Measurements from ENCODE around the gene CYB561D1.

The CYB561D1 gene

DNA sequence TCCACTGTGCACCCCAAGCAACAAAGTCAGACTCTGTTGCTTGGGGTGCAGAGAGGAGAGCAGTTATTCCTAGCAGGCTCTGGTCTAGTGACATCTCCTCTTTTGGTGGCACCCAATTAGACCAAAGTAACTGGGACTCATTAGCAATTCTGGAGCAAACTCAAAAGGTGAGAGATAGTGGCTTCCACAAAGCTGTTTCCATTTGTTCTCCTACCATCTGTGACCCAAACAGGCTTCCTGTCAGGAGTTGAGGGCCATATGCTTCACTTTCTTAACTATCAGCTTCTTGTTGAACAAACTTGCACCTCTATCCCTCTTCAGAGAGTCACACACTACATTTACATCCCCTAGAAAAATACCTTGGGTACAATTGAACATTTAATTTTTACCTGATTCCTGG is 11.7 kb upstream of the CYB561D1 start:
- DNase-seq: no peak

DNA sequence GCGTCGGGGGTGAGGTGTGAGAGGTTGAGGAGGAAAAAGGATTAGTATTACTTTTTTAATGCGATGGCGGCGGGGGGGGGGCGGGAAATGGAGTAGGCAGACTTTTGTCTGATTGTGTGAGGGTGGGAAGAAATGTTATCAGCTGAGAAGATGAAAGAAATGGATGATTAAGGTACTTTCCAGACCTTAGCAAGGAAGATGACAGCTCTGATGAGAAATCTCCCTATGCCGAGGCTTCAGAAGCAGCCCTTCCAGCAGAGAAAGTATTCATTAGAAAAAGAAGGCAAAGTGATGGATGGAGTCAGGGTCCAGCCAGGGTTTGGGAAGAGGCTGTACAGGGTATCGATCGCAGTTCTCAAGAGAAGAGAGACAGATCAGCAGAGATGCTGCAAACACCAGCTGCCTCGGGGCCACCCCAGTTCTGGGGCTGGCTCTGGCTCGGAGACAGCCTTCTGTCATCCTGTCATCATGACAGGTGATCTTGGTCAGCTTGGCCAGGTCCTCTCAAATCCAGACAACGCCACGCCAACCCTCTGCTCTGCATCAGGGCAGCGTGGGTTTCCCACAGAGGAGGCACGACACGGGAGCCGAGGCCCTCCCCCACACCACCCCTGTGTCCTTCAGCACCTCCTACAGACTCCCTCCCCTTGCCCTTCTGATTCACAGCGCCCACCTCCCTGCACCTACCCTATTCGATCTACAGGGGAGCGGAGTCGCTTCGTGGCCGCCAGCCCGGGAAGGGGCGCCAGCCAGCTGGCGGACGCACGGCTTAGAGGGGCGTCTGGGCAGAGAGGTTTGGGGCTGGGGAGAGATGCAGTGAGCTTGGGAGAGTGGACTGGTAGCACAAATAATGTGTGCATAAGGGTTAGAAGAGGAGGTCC is 10.9 kb upstream of the CYB561D1 start:
- DNase-seq: peak in 1 of 2 experiments; percentile 44

DNA sequence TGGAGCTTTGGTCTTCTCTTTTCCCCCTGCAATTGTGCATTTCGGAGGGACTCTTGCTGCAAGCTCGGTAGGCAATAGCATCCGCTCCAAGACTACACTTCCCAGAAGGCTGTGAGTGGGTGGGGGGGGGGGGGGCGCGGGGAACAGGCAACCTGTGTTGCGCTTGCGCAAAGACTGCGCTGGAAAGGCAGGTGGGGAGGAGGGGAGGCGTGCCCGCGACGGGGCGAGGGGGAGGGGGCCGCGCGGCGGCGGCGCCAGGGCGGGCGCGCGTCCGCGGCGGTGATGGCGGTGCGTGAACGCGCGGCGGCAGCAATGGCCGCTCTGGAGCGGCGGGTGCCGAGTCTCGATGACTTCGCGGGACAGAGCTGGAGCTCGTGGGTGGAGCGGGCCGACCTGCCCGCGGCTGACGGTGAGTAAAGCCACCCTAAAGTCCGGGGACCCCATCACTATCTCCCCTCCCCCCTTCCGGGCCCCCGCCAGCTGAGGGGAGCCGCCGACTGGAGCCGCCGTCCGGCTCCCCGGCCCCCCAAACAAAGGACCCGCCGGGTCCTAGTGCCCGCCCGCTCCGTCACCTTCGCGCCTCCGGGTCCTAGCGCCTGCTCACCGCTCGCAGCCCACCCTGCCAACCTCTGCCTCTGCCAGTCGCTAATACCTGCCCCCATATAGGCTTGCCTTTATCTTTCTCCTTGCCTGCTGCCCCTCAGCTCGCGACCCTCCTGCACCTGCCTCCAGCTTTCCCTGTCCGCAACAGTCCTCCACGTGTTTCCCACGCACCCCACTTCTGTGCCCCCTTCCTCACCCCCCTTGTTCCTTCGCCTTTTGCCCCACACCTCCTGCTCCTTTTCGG is 10.0 kb upstream of the CYB561D1 start, which contains the start of gene ATXN7L2:
TSS of gene ATXN7L2 (plus strand) at position 234 of the 847 bp plus-strand sequence. CDS start at position 283, 49 bp downstream.
- peak; percentile 88 to 89 for DNase-seq

DNA sequence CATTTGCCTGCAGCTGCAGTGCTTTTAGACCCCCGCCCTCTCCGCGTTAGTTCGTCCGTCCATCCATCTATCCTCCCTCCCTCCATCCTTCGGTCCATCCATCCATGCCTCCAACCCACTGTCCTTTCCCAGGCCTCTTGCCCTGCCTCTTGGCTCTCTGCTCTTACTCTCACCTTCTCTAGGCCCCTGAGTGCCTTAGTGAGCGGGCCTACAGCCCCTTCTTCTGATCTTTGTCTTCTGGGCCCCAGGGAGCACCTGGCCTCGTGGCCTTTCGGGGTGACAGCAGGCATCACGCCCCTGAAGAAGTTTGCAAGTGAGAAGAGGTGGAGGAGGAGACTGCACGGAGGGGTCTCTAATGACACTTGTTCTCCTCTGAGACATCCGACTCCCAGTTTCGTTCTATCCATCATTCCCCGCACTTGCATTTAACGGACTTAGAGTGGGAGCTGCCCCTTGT is 9.3 kb upstream of the CYB561D1 start:
- peak in 1 of 2 experiments; percentile 30 for DNase-seq

DNA sequence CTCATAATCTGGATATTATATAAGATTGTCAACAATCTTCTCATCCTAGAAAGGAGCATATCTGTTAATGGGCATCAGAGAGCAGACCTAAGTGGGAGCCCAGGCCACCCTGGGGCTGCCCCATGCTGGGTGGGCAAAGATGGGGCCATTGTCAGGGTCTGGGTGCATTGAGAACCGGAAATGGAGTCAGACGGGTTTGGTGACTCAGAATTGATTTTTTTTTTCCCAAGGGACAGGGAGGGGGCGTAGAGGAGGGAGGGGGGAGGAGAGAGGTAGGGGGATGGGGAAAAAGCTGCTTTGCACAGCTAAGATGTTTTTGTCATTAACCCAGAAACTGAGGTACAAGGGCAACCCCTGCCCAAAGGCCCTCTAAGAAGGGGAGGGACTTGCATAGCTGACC is 8.9 kb upstream of the CYB561D1 start:
- no peak for DNase-seq

DNA sequence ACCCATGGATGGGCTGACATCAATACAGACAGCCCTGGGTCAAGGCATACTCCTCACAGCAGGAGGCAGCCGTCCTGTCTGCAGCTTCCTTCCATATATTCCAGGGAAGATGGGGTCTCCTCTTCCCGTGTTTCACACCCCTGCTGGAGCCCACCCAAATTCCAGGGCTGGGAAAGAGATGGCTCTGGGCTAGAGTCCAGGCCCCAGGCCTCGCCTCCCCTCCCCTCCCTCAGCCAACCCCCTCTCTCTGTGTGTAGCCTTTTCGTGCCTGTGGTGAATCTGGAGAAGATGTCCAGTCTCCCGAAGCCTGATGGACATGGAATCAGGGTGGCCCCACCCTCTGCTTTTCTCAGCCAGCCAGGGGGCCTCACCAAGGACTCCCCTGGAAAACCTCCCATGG is 6.6 kb upstream of the CYB561D1 start:
- no peak for DNase-seq

DNA sequence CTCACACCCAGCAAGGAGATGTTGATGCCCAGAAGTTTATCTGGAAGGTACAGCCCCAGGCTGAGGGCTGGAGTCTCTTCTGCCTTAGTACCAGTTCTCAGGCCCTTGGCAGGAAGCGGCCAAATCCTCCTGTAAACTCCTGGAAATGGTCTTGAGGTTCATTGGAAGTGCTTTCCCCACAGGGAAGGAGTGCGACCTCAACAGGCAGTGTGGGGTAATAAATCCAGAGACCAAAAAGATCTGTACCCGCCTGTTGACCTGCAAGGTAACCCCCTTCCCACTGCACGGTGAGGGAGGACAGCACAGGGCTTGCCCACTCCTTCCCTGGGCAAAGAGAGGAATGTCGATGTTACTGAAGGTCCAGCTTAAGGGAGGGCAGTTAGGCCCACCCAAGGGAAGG is 5.7 kb upstream of the CYB561D1 start:
- no peak for DNase-seq

DNA sequence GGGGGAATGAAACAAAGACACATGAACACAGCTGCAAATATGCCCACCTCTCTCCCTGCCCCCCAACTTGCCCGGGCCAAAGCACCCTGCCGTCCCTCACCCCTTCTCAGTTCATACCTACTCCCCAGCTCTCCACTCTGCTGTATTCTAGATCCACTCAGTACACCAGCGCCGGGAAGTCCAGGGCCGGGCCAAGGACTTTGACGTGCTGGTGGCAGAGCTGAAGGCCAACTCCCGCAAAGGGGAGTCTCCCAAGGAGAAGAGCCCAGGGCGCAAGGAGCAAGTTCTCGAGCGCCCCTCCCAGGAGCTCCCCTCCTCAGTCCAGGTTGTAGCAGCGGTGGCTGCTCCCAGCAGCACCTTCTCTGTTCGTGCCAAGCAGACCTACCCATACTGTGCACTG is 5.2 kb upstream of the CYB561D1 start:
- DNase-seq: no peak

DNA sequence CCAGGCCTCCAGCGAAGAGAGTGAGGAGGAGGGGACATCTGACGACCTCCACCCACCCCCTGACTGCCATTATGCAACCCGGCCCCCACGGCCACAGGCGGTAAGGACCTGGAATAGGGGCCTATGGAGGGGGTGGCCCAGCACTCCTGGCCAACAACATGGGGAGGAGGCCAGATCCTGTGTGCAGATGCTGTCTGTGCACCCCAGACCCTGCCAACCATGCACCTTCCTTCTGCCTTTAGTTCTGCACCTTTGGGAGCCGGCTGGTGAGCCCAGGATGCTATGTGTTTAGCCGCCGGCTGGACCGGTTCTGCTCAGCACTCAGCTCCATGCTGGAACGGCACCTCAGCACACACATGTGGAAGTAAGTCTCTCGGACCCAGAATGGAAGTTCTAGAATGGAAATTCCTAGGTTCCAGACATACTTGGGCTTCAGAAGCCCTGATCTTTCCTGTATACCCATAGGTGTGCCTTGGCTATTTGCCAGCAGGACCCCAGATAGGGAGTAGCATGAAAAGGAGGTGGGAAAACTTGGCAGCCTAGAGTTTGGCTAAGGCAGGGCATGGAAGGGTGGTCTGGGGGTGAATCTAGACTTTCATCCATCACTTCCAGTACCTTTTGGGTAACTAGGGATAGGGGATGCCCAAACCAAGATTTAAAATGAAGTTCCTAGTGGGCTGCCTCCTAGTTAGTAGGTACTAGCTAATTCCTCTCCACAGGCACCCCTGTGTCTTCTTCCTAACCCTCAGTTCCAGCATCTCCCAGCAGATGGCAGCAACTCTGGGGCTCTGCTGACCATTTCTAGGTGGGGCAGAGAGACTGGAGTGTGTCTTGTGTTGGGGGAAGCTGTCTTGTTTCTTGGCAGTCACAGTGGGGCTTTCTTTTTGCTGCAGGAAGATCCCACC is 3.6 kb upstream of the CYB561D1 start:
- peak; percentile 74 to 79 for DNase-seq

DNA sequence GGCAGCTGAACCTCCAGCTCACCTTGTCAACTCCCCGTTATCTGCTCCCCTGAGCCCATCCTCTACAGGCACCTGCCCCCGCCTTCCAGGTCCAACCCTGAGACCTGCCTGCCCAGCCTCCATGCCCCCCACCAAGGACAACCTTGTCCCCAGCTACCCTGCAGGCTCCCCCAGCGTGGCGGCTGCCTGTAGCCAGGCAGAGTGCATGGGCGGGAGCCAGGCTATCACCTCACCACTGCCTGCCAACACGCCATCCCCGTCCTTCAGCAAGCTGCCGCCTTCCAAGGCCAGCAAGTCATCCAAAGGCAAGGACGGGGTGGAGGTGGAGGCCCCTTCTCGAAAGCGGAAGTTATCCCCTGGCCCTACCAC is 3.0 kb upstream of the CYB561D1 start:
- DNase-seq: no peak

DNA sequence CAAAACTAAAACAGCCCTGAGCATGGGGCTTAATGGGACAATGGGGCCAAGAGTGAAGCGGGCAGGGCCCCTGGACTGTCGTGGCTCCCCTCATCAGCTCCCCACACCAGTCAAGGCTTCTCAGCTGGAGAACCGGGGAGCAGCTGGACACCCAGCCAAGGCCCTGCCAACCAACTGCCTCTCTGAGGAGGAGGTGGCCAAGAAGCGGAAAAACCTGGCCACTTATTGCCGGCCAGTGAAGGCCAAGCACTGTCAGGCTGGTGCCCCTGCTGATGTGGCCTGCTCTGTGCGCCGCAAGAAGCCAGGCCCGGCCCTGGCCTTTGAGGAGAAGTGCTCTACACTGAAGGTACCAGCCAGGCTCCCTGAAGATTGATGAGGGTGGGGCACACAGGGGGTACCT is 2.5 kb upstream of the CYB561D1 start:
- no peak for DNase-seq

DNA sequence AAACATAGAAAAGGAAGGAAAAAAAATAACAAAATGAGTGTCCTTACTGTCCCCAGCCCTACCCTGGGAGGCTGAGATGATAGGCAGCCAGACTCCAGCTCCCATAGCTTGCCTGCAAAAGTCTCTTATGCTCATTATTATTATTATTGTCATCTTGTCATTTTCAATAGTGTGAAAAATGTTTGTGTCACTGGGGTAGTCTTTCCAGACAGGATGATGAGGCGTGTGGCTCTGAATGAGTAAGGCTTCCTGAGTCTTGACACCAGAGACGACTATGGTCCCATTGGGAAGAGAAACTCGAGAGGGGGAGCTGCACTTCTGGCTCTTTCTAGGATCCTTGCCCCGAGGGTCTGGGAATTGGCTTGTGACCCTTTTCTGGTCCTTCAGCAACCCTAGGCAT is 1.1 kb upstream of the CYB561D1 start:
- DNase-seq: no peak

DNA sequence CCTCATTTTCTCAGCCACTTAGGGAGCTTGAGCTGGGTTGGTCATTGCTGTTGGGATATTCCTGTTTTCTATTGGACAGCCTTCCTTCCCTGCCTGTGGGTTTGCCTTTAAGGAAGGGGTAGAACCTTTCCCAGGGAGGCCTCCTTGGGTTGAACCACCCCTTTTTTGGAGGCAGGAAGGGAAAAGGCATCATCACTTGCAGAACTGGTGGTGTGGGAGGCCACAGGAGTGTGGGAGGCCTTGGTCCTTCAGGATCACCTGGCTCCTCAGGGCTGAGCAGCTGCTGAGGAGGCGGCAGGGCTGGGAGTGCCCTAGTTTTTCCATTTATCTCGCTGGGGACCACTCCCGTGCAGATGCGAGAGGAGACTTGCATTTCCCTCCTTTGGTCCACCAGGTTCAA is 667 bp upstream of the CYB561D1 start:
- DNase-seq: no peak

DNA sequence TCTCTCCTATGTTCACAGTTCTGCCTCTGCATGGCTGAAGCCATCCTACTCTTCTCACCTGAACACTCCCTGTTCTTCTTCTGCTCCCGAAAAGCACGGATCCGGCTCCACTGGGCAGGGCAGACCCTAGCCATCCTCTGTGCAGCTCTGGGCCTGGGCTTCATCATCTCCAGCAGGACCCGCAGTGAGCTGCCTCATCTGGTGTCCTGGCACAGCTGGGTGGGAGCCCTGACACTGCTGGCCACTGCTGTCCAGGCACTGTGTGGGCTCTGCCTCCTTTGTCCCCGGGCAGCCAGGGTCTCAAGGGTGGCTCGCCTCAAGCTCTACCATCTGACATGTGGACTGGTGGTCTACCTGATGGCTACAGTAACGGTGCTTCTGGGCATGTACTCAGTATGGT is 1.8 kb downstream of the CYB561D1 start:
- no peak for DNase-seq

DNA sequence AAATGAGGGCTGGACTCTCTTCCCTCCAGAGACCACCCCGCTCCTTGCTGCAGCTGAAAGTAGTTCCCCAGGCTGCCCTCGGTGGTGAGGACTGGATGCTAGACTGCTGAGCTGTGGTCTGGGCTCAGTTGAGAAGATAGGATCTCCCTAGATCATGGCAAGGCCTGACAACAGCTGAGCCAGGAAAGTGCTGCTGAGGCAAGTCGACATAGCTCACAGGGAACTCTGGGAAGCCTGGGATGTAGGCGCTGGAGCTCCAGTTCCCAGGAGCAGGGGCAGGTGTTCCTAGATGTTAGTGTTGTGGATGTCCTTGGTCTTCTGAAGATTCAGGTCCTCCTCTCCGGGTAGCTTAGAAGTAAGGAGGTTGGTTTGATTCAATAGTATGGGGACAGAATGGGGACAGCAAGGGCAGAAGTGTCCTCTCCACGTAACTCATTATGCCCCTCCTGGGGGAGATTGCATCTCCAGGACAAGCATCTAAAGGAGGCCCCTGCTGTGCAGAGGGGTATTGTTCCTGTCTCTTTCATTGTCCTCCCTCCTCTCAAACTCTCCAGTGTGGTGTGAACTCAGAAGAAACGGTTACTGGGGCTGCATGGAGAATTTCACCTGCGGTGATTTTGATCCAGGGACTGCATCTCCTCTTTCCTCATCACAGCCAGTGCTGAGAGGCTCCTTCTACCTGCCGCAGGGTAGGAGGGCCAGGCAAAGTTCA is 3.7 kb downstream of the CYB561D1 start:
- DNase-seq: no peak

DNA sequence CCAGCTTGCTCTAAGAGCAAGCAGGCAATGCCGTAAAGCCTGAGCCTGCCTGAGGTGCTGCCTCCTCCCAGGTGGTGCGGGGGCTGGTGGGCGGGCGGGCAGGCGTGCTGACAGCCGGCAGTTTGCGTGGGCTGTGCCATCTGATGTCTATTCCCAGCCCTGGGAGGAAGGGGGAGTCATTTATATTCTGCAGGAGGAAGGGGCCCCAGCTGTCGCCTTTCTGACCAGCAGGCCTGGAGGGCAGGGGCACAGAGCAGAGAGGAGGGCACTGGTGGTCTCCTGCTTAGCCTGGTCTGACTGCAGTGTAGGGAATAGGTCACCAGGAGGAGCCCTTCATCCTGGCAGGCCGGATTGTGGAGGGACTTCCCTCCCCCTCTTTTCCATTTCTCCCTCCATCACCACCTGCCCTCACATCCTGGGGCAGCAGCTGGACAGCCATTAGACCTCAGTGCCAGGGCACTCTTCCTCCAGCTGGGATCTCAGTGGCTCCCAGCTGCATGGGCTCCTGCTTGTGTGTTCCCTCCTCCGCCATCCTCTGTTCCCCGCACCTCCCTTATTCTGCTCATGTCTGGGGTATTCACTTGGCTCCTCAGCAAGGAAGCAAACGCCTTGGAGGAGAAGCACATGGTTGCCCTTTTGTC is 4.4 kb downstream of the CYB561D1 start:
- DNase-seq: peak; percentile 38 to 51

DNA sequence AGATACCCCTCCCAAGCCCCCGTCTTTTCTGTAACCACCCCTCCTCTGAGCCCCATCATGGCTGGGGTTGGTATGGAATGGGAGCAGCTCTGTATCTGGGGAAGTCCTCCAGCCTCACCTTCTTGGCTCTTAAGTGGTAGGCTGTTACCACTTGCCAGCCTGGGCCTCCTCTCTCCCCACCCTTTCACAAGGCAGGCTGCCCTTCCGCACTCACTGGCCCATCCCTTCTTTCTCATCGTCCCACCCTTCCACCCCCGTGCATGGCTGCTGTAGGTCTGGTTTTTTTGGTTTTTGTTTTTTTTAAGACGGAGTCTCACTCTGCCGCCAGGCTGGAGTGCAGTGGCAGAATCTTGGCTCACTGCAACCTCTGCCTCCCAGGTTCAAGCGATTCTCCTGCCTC is 5.2 kb downstream of the CYB561D1 start:
- DNase-seq: no peak

DNA sequence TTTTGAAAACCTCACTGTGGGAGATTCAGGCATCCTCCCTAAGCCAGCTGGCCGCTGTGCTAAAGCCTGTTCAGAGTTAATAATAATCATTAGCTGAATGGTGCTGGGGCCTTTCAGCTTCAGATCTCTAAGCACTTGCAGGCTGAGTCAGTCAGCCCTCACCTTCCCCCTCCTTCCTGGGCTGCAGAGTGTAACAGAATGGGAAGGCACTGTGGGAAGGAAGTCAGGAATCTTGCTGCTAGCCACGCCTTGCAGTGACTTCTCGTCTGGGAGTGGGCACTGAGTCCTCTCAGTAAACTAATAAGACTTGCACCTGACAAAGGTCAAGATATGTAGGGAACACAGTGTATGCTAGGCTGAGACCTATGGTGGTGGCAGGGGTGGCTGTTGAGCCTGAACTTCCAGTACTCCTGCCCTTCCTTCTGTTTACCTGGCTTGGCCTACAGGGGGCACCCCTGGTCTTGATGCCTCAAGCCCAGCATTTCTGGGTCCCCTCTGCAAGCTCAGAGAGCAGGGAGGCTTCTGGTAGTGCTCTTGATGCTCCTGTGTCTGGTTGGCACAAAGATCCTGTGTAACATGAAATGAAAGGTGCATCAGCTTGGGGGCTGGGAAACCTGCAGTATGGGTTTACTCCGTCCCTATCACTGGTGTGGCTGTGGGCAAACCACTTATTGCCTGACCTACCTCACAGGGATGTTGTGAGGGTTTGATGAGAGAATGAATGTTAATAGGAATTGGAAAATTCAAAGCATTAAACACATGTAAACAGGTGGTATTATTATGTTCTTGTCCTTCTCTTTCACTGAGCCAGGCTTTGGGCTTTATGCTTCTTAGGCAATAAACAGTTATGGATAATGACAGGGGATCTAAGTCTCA is 6.0 kb downstream of the CYB561D1 start:
- peak; percentile 75 to 77 for DNase-seq

DNA sequence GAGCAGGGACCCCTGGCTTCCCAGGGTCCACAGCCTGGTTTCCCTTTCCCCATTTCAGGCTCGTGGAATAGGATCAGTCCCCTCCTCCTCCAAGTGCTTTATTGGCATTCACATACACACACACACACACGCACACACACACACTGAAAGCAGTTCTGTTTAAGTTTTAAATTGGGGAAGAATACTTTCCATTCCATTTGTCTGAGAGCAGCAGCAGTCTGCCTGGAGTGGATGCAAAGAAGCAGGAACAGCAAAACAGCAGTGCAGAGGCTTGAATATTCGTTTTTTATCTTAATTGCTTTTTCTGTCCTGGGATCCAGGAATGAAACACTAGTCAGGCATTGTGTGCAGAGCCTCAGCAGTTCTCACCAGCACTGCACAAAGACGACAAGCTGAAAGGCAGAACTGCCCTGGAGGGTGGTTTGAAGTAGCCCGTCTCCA is 7.1 kb downstream of the CYB561D1 start:
- DNase-seq: no peak

DNA sequence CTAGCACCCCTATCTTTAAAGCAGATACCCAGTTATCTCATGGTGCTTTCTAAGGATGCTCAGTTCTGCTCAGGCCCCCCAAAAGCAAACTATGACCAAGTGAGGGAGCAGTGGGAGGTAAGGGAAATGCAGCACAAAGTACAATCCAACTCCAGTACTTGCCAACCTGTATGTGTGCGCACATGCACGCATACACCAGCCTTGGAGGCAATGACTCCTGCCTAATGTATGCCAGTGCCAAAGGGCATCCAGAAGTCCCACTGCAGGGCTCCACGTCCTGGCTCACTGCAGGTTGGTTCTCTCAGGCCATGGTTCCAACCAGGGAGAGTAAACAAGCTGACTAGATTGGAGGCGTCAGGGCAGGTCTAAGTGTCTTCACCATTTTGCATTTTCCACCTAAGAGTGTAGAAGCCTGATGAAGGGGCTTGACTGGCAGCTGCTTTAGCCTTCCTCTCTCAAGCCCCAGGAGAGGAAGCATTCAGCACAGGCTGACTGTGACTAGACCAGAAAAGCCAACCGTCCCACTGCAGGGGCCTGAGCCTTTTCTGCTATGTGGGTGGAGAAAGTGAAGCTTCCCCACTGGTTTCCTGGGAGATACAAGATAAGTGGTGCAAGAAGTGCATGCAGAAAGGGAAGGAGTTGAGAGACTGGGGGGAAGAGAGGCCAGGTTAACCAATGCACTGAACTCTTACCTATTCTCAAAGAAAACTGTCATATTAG is 7.9 kb downstream of the CYB561D1 start:
- no peak for DNase-seq

Measured in activated CD4-positive, alpha-beta T cell treated with anti-CD3 and anti-CD28 coated beads, Interleukin-2, amount 50 U/mL, for 48 hours (primary cell).